DOHH2 (cell line): ENCODE measurements around the gene C12orf75.
"Not testable (repeated sequence)": the region's sequence is repeated elsewhere in the genome, so short reads cannot be mapped to it uniquely, and the experiment has no call there.

Experiments
- H3F3A ChIP-seq: fragments of 200-600 bp; sonication (generic), shearing (Covaris generic); 2 replicates; pipeline ENCODE4 v1.6.0; 2016; ENCODE audit warnings: antibody characterized with exemption, mild to moderate bottlenecking; ENCODE audit not compliant: control insufficient read depth, insufficient read depth
- H3K27ac ChIP-seq: fragments of 200-600 bp; sonication (generic); 2 replicates; pipeline ENCODE4 v1.5.1; 2014; ENCODE audit warnings: low read depth, mild to moderate bottlenecking, low read length, moderate library complexity
- H3K27me3 ChIP-seq: fragments of 200-600 bp; sonication (generic); 2 replicates; pipeline ENCODE4 v1.6.1; 2014; ENCODE audit warnings: mild to moderate bottlenecking, low read length, mixed read lengths; ENCODE audit not compliant: control insufficient read depth
- H3K36me3 ChIP-seq: fragments of 200-600 bp; sonication (generic); 2 replicates; pipeline ENCODE4 v1.6.1; 2014; ENCODE audit warnings: mild to moderate bottlenecking, low read length, moderate library complexity, mixed read lengths; ENCODE audit not compliant: control insufficient read depth
- H3K4me1 ChIP-seq: fragments of 200-600 bp; sonication (generic); 2 replicates; pipeline ENCODE4 v1.6.1; 2014; ENCODE audit warnings: mild to moderate bottlenecking, low read length, mixed read lengths; ENCODE audit not compliant: control insufficient read depth
- H3K4me2 ChIP-seq: fragments of 200-600 bp; sonication (generic); 2 replicates; pipeline ENCODE4 v1.6.0; 2014; ENCODE audit warnings: mild to moderate bottlenecking, low read length, moderate library complexity
- H3K4me3 ChIP-seq: fragments of 200-600 bp; sonication (generic); 2 replicates; pipeline ENCODE4 v1.5.1; 2014; ENCODE audit warnings: mild to moderate bottlenecking, low read length, mixed read lengths
- H3K79me2 ChIP-seq: fragments of 200-600 bp; sonication (generic); 2 replicates; pipeline ENCODE4 v1.6.1; 2014; ENCODE audit warnings: mild to moderate bottlenecking, low read length, mixed read lengths; ENCODE audit not compliant: control insufficient read depth
- H3K9me2 ChIP-seq: fragments of 200-600 bp; sonication (generic); replicated peaks from 2 replicates; pipeline ENCODE4 v1.6.1; 2014; ENCODE audit warnings: mild to moderate bottlenecking, low read length, mixed read lengths; ENCODE audit not compliant: control insufficient read depth
- H3K9me3 ChIP-seq: fragments of 200-600 bp; sonication (generic); 2 replicates; pipeline ENCODE4 v1.6.1; 2014; ENCODE audit warnings: antibody characterized with exemption, low read length, mixed read lengths; ENCODE audit not compliant: control insufficient read depth, insufficient read depth
- H4K20me1 ChIP-seq: fragments of 200-600 bp; sonication (generic); 2 replicates; pipeline ENCODE4 v1.6.0; 2014; ENCODE audit warnings: low read depth, mild to moderate bottlenecking, antibody characterized with exemption, low read length, moderate library complexity; ENCODE audit not compliant: control insufficient read depth, insufficient read depth

C12orf75 gene

DNA sequence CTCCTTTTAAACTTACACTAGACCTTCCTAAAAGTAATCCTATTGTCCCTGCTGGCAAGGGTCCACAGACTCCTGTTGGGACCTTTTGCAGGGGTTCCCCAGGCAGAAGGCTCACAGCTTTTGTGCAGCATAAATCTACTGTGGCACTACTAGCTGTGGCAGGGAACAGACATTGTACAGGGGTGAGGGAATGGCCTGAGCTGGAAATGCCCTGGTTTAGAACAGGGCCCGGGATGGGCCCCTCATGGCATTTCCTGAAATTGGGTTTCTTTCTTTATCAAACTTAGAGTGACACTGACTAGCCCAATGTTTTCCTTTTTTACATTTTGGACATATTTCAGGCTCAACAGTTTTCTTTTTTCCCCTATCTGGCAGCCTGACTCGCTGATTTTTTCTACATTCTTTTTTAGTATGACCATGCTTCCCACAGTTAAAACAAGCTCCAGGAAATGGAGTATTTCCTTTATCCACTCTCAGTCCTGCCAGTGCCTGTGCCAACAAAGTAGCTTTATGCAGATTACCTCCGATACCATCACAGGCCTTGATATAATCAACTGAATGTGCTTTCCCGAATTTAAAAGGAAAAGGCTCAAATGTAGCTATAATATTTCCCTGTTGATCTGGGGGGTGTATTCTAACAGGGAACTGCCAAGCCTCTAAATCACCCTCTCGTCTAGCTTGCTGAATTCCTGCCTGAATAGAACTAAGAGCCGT, 22.7 kb upstream of the C12orf75 start:
- H3K36me3 ChIP-seq, H3K4me2 ChIP-seq, H3K27ac ChIP-seq: not testable (repeated sequence)

GRCh38 chr12:105308839-105309238, 21.7 kb upstream of the C12orf75 start:
- H3K27ac ChIP-seq, H3K4me3 ChIP-seq, H4K20me1 ChIP-seq, H3K4me2 ChIP-seq, H3K27me3 ChIP-seq, H3K9me3 ChIP-seq, H3F3A ChIP-seq, H3K79me2 ChIP-seq, H3K4me1 ChIP-seq, H3K9me2 ChIP-seq, H3K36me3 ChIP-seq: not testable (repeated sequence)

More for the DNA sequence above, 22.7 kb upstream of the C12orf75 start:
- not testable (repeated sequence) for H3K4me3 ChIP-seq, H4K20me1 ChIP-seq, H3F3A ChIP-seq, H3K9me3 ChIP-seq, H3K9me2 ChIP-seq, H3K4me1 ChIP-seq, H3K27me3 ChIP-seq, H3K79me2 ChIP-seq

DNA sequence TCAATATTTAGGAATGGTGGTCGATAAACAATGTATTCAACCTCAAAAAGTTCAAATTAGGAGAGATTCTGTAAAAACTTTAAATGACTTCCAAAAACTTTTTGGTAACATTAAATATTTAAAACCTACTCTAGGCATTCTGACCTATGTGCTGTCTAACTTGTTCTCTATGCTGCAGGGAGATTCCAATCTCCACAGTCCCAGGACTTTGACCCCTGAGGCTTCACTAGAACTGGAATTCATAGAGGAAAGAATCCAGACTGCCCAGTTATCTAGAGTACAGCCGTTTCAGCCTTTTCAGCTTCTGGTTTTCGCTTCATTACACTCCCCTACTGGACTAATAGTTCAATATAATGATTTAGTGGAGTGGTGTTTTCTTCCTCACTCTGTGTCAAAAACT, 21.1 kb upstream of the C12orf75 start:
- H3K27me3 ChIP-seq, H3K4me3 ChIP-seq, H3K4me2 ChIP-seq, H3K36me3 ChIP-seq, H3K27ac ChIP-seq, H3K9me3 ChIP-seq, H3K79me2 ChIP-seq, H3F3A ChIP-seq, H4K20me1 ChIP-seq, H3K9me2 ChIP-seq, H3K4me1 ChIP-seq: not testable (repeated sequence)

DNA sequence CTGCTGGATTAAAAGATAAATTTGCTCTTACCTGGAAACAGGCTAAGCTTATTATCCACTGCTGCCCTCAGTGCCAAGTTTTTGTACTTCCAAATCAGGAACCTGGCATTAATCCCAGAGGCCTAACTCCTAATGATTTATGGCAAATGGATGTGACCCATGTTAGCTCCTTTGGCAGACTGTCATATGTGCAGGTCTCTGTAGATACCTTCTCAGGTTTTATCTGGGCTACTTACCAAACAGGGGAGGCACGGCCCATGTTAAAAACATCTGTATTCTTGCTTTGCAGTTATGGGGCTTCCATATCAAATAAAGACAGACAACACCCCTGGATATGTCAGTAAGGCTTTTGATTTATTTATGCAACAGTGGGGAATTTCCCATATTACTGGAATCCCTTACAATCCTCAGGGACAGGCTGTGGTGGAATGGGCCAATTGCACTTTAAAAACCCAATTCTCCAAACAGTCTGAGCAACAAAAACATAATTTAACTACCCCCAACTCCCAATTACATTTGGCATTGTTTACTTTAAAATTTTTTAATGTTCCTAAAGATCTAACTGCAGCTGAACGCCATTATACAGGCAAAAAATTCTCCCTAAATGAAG, 19.9 kb upstream of the C12orf75 start:
- not testable (repeated sequence) for H3K4me2 ChIP-seq, H3K9me3 ChIP-seq, H3K27ac ChIP-seq, H4K20me1 ChIP-seq, H3F3A ChIP-seq, H3K36me3 ChIP-seq, H3K4me3 ChIP-seq, H3K27me3 ChIP-seq, H3K4me1 ChIP-seq, H3K9me2 ChIP-seq, H3K79me2 ChIP-seq

DNA sequence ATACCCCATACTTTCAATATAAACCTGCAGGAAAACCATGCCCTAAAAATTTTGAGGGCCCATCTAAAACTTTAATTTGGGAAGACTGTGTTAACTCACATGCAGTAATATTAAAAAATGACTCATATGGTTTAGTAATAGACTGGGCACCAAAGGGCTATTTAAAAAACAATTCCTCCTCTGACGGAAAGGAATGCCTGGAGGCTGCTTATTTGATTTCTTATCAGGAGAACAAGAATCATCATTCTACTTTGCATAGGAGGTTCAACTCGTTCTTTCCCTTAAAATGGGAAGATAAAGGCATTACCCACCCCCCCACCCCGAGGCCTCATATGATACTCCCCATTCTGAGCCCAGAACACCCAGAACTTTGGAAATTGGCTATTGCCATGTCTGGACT, 18.6 kb upstream of the C12orf75 start:
- H3F3A ChIP-seq, H3K4me2 ChIP-seq, H3K27ac ChIP-seq, H4K20me1 ChIP-seq, H3K4me1 ChIP-seq, H3K36me3 ChIP-seq, H3K79me2 ChIP-seq, H3K4me3 ChIP-seq, H3K9me2 ChIP-seq, H3K27me3 ChIP-seq: not testable (repeated sequence)
- peaks cover 11% of the 10 kb centered on the region; the same call in 1 of the 2 replicates for H3K9me3 ChIP-seq

DNA sequence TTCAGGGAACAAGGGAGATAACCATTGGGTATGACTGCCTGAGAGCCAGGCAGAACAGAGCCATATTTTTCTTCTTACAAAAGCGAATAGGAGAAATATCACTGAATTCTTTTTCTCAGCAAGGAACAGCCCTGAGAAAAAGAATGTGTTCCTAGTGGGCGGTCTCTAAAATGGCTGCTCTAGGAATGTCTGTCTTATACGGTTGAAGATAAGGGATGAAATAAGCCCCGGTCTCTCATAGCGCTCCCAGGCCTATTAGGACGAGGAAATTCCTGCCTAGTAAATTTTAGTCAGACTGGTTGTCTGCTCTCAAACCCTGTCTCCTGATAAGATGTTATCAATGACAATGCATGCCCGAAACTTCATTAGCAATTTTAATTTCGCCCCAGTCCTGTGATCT, 16.7 kb upstream of the C12orf75 start:
- H3K4me1 ChIP-seq, H4K20me1 ChIP-seq, H3K36me3 ChIP-seq, H3K27ac ChIP-seq, H3K79me2 ChIP-seq, H3K4me2 ChIP-seq, H3K4me3 ChIP-seq, H3K9me2 ChIP-seq, H3K27me3 ChIP-seq, H3F3A ChIP-seq: not testable (repeated sequence)
- peaks cover 11% of the 10 kb centered on the region; the same call in 1 of the 2 replicates for H3K9me3 ChIP-seq
